Activated T-cell treated with anti-CD3 and anti-CD28 coated beads for 1 hour (primary cell): ENCODE results near the gene DERA.
"Not testable (repeated sequence)": the region's sequence is repeated elsewhere in the genome, so short reads cannot be mapped to it uniquely, and the experiment has no call there.

Experiments
- DNase-seq: peaks from one replicate; pipeline ENCODE4 v3.0.0-alpha.2; 2020; ENCODE audit warnings: low read depth

DERA gene

DNA sequence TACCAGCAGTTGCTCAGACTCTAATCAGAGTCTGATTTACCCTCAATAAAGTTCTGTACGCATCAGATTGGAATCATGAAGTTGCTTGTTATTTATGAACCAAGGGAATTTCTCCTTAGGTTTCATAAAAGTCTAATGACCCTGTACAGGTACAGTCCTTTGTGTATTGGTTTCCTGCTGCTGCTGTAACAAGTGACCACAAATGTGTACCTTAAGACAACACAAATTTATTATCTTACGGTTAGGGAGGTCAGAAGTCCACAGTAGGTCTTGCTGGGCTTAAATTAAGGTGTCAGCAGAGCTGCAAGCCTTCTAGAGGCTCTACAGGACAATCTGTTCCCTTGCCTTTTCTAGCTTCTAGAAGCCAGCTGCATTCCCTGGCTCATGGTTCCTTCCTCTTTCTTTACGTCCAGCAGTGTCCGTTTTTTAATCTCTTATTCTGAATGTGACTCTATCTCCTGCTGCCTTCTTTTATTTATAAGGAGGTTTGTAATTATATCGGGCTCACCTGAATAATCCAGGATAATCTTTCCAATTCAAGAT is 6.7 kb upstream of the DERA start:
- DNase-seq, result no peak

DNA sequence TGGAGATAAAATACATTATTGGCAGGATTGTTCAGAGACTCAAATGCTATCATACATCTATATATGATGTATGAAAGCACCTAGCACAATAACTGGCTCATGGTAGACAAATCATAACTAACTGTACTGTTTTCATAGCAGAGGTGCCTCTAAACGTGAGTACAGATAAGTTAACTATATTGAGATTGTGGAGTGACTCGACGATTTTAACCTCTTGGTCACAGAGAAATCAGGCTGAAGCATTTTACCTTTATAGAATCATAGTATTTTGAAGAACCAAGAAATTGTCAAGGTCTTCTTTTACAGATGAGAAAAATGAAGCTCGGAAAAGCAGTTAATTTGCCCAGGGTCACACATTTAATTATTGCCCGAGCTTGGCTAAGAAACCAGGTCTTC is 666 bp upstream of the DERA start:
- no peak for DNase-seq

DNA sequence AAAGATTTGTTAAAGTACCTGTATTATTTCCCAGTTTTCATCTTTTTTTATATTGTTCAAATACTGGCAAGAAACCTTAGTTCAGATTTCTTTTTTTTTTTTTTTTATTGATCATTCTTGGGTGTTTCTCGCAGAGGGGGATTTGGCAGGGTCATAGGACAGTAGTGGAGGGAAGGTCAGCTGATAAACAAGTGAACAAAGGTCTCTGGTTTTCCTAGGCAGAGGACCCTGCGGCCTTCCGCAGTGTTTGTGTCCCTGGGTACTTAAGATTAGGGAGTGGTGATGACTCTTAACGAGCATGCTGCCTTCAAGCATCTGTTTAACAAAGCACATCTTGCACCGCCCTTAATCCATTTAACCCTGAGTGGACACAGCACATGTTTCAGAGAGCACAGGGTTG is 799 bp downstream of the DERA start:
- DNase-seq, result not testable (repeated sequence)

DNA sequence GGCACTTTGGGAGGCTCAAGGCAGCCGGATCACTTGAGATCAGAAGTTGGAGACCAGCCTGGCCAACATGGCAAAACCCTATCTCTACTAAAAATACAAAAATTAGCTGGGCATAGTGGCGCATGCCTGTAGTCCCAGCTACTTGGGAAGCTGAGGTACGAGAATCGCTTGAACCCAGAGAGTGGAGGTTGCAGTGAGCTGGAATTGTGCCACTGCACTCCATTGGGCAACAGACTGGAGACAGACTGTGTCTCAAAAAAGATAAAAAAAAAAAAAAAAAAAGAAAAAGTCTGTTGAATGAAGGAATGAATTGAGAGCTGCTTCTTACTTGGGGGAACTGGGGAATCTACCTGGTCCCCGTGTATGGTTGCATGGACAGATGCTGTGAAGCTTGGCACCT is 3.0 kb downstream of the DERA start:
- not testable (repeated sequence) for DNase-seq

DNA sequence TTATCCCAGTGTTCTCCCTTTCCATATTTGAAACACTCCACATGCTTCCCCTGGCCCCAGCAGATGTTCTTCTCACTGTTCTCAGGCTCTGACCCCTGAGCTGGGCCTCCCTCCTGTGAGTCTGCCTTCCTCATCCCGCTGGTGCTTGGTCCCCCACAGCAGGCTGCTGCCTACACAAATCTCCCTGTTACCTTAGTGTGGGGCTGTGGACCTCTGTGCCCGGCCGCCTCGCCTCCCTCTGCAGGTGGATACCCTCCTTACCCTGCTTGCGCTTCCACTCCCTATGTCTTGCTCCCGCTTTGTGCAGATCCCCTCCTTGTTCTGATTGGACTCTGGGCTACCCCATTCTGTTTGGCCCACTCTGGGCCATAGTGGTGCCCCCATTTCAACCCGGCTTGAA is 6.9 kb downstream of the DERA start:
- DNase-seq, result no peak

DNA sequence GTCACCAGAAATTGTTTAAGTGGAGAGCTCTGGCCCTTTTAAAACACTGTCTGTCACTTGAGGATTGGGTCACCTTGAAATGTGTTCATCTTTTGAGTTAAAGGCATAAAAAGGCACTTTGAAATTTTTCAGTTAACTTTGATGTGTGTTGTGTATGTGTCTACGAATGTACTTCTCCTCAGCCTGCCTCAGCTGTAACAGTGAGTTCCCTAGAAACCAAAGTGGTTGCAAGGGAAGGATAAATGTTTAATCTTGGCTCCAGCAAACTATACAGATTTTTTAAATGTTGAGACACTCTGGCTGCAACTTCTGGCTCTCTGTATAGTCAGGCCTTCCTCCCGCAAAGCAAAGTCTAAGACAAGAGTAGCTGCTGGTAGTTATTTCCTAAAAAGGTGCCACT is 8.3 kb downstream of the DERA start:
- no peak for DNase-seq

DNA sequence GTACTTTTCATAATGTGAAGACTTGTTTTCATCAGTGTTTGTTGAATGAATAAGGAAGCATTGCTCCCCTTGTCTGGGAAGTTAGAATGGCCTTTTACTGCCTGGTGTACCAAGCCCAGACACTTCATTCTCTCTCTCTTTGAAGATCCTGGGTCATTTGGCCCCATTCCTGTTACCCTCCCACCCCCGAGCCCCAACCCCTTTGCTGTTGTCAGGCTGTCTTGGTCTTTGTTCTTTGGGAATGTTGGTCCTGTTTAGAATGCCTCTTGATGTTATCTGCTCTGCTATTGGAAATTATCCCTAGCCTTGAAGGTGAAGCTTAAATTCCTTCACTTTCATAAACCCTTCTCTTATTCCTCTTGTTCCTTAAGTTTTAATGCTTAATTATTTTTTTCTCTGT is 13.8 kb downstream of the DERA start:
- DNase-seq, result no peak

DNA sequence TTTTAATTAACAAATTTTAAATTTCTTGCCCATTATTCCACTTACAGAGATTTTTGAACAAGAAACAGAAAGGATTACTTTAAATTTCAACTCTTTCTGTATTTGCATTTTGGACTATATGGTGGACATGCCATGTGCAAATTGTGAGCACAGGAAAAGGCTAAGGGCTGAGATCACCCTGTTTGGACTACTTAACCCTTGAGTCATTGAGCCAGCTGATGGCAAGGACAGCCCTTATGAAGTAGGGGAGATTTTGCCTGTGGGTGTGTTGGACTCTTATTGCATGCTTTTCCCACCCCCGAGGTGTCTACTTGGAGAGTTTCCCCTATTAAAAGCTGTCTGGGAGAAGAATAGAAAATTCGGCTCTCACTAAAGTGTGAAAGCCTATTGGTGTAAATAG is 17.2 kb downstream of the DERA start:
- no peak for DNase-seq

DNA sequence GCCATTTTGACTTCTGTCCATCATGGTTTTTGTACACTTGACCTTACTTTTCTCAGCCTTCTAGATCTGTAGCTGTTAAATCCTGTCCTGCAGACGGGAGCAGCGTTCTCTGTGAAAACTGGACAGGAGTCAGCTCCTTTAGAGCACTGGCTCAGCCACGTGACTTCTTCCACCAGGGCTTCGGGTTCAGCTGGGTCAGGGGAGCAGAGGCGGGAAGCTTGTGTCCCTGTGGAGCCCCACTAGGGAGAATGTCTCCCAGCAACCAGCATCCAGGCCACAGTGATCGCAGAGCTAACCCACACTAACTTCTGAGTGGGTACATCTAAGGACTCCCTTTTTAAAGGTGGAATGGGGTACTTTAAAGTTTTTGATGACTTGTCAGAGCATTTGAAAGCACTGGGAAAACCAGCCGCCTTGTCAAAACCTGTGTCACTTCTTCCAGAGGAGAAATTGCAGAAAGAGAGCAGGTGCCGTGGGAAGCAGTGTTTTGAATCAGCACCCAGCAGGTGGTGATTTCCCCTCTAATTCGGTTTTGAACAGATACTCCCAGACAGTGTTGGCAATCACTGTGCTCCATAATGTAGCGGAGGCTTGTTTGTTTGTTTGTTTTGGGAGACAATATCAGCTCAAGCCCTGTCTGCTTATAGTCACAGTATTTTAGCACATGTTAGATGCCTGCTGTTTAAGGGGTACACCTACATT is 17.9 kb downstream of the DERA start:
- no peak for DNase-seq

DNA sequence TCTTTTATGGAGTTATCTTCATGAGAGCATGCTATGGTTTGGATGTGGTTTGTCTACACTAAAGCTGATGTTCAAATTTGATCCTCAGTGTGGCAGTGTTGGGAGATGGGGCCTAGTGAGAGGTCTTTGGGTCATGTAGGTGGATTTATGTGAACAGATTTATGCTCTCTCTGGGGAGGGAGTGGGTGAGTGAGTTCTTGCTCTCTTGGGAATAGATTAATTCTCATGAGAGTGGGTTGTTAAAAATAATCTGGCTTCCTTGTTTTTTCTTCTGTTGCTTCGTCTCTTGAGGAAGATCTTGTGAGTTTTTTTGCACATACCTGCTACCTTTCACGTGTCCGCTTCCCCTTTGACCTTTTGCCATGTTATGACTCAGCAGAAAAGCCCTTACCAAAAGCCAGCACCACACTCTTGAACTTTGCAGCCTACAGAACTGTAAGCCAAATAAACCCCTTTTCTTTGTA is 20.5 kb downstream of the DERA start:
- DNase-seq, result no peak

DNA sequence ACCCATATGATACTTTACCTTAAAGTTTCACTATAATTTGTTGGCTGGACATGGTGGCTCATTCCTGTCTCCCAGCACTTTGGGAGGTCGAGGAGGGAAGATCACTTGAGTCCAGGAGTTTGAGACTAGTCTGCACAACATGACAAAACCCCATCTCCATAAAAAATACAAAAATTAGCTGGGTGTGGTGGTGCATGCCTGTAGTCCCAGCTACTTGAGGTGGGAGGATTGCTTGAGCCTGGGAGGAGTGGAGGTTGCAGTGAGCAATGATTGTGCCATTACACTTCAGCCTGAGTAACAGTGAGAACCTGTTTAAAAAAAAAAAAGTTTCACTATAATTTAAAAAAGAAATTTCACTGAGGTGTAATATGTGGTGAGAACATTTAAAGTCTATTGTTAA is 21.2 kb downstream of the DERA start:
- no peak for DNase-seq

DNA sequence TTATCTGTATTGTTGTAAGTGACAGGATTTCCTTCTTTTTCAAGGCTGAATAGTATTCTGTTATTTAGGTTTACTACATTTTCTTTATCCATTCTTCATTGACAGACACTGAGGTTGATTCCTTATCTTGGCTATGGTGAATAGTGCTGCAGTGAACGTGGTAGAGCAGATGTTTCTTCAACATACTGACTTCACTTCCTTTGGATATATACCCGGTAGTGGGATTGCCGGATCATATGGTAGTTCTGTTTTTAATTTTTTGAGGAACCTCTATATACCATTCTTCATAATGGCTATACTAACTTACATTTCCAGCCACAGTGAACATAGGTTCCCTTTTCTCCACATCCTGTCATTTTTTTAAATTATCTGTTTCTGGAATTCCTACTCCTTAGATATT is 21.8 kb downstream of the DERA start:
- DNase-seq, result no peak

DNA sequence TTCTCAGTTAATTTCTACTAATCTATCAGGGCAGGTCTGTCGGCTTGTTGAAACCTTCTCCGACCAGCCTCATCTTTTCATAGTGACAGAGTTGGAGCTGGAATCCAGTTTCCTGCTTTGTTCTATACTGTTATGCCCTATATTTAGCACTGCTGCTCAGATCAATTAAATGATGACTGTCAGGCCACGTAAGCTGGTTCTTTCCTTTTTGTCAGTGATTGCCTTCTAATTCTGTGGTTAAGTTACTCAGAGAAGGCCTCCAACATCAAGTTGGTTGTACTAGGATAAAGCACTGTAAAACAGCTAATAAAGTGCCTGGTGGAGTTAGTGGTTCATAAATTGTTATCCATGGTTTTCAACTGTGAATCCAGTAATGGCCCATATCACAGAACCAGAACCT is 22.6 kb downstream of the DERA start:
- DNase-seq, result no peak

DNA sequence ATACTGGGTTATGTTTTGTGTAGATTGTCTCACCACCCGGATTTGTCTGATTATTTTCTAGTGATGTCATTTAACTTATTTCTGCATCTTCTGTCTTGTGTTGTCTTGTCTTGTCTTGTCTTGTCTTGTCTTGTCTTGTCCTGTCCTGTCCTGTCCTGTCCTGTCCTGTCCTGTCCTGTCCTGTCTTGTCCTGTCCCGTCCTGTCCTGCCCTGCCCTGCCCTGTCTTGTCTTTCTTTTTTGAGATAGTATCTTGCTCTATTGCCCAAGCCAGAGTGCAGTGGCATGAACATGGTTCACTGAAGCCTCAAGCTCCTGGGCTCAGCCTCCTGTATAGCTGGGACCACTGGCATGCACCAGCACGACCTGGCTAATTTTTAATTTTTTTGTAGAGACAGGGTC is 25.6 kb downstream of the DERA start:
- DNase-seq, result no peak

DNA sequence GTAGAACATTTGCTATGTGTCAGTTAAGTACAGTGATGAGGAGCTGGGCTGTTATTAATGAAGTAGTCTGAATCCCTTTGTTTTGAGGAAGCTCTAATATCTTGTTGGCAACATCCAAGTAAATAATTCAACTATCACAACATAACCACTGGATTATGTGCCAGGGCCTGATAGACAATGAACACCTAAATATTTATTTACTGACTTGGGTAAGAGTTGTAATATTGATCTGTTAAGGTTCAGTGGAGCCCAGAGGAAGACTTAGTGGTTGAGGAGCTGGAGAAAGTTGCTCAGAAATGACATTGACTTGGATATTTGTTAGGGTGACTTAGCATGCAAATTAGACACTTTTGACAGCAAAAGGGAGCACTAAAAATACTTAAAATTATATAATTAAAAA is 26.8 kb downstream of the DERA start:
- DNase-seq, result no peak

DNA sequence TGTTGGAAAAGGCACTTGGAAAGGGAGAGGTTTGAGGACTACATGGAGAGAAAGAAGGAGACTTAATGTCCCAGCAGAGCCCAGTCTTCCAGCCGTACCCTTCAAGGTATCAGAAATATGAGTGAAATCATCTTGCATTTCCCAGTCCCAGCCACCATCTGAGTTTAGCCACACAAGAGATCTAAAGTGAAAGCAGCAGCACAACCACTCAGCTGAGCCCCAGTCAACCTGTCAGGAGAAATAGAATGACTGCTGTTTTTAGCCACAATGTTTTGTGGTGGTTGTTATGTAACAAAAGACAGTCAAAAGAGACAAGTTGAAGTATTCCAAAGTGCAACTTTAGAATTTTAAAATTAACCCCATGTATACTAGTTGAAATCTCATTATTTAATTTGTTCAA is 28.0 kb downstream of the DERA start:
- no peak for DNase-seq

DNA sequence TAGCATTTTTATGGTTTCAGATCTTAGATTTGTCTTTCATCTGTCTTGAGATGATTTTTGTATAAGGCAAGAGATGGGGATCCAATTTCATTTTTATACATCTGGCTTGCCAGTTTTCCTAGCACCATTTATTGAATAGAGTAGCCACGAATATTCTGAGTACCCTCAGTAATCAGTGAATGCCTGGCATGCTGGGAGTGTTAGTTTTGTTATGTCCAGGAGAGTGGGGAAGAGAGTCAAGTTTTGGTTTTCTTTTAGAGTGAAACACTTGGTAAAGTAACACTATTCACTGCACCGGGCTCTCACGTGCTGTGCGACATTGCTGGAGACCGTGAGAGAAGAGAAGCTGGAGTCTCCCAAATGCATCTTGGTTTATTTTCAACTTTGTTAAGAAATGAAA is 31.3 kb downstream of the DERA start:
- no peak for DNase-seq

DNA sequence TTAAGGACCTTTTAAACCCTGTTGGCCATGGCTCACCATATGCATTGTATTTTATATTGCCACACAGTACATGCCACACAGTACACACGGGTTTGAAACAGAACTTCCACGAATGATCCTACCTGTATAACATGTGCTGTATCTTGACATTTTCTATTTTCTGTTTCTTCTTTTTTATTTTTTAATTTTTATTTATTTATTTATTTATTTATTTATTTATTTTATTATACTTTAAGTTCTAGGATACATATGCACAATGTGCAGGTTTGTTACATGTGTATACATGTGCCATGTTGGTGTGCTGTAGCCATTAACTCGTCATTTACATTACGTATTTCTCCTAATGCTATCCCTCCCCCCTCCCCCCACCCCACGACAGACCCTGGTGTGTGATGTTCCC is 32.4 kb downstream of the DERA start:
- DNase-seq, result not testable (repeated sequence)

DNA sequence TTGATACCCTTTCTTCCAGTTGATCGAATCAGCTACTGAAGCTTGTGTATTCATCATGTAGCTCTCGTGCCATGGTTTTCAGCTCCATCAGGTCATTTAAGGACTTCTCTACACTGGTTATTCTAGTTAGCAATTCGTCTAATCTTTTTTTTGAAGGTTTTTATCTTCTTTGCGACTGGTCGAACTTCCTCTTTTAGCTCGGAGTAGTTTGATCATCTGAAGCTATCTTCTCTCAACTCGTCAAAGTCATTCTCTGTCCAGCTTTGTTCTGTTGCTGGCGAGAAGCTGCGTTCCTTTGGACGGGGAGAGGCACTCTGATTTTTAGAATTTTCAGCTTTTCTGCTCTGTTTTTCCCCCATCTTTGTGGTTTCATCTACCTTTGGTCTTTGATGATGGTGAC is 37.3 kb downstream of the DERA start:
- not testable (repeated sequence) for DNase-seq

DNA sequence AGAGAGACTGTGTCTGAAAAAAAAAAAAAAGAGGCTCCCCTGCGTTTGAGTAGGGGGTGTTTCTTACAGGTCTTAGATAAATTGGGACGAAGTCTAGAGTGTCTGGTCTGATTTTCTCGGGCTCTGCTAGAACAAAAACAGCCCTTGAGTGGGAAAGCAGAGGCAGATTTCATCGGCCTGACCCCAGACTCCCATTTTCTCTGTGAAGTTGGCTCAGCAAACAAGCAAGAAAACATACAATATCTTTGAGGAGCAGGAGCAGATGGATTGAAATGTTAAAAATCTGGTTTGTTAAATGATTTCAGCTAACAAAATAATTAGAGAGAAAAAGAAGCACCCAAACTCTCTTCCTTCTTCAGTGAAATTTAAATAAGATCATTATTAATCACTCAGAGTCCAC is 44.1 kb downstream of the DERA start:
- no peak for DNase-seq

DNA sequence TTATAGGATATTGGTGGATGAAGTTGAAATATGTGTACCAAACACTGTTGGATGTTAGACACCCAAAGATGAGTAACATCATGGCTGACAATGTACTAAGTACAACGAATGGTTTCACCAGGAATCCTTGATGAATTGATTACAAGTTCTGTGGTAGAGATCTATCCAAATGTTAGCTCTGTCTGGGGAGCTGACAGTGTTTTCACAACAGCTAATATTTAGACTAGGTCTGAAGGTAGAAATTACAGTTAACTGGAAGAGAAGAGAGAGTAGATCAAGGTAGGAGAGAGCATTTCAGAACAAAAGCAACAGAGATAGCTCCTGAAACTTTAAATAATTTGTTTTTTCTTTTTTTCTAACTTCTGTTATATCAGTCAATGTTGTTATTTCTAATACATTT is 44.9 kb downstream of the DERA start:
- no peak for DNase-seq

DNA sequence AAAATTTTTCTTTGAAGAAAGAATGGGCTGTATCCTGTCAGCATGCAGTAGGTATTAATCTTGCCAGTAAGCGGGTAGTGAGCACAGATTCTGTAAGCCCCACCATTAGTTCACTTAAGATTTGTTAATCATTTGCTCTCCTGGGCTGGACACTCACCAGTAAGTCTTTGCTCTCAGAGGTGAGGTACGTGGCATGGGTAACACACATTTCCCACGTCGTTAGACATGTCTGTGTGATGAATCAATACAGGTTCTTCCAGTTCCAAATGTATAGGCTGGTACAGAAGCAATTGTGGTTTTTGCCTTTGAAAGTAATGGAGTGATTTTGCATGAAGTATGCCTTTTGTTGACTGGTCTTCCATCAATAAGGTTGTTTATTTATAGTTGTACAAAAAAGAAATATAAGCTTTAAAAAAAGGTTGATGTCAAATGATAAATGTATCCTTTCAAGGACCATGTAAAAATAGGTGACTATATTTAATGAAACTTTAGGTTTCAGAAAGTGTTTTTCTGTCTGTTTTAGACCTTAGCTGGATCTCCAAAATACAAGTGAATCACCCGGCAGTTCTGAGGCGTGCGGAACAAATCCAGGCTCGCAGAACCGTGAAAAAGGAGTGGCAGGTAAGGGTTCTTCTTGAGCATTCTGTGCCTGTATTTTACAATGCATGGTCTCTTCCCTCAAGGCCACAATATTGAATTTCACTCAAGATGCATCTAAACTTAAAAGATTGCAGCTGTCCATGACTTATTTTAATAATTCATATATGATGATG is 45.5 kb downstream of the DERA start:
- no peak for DNase-seq

DNA sequence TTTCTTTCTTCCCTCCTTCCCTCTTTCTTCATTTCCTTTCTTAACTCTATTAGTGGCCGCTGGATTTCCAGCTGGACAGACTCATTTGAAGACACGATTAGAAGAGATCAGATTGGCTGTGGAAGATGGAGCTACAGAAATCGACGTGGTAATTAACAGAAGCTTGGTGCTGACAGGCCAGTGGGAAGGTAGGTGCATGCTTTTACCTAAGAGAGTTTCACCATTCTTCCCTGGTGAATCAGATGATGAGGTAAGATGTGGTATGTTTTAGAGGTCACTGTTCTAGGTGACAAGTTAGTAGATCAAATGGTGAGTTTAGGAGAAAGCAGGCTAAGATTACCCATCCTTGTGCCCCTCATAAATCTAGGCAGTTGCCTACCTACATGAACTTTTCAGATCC is 51.6 kb downstream of the DERA start:
- no peak for DNase-seq

DNA sequence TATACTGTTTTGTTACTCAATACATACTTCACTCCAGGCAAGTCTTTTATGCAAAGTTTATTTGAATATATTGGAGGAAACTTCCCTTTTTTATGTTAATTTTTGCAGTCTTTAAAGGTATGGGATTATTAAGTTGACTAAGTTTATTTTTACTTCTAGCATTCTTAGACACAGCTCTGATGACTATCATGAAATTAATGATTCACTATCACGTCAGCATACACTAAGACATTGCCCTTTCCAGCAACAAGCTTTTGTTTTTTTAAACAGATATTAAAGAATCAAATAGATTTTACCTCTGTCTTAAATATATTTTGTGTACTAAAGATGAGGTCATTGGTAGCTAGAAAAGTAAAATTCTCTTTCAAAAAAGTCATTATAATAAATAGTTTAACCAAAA is 52.1 kb downstream of the DERA start:
- DNase-seq, result no peak
